Jurkat, Clone E6-1 (cell line): ENCODE results near the gene PLEKHO1.
"Not testable (repeated sequence)": the region's sequence is repeated elsewhere in the genome, so short reads cannot be mapped to it uniquely, and the experiment has no call there.

ENCODE experiments used
- DNase-seq: peaks from one replicate; pipeline ENCODE4 v3.0.0-alpha.2; 2011; ENCODE audit warnings: low read depth, low spot score
- H3K4me3 ChIP-seq: 2 replicates; pipeline ENCODE4 v1.5.1; 2011; ENCODE audit warnings: mild to moderate bottlenecking, low read length, control low read depth, moderate library complexity

The PLEKHO1 gene

GRCh38 chr1:150165622-150166612, 16.2 kb downstream of the PLEKHO1 start:
- DNase-seq: no peak
- no peak overlapping the region for H3K4me3 ChIP-seq

DNA sequence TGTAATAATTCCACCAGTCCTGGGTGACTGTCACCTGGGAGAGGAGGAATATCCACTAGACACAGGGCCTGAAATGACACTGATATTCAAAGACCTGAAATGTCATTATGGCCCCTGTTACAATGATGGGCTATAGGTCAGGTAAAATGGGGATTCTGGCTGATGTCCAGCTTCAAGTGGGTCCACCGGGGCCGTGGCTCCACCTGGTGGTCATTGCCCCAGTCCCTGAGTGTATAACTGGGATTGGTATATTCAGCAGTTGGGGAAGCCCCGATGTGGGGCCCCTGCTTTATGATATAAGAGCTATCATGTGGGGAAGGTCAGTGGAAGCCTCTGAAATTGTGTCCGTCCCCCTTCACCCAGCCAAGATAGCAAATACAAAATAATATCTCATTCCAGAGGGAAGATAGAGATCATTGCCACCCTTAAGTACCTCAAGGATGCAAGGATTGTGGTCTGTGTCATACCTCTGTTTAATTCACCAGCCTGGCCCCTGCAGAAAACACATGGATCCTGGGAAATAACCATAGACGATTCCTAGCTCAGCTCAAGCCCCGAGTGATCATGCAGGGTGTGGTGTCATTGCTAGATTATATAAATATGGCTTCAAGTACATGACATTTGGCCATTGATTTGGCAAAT, 19.4 kb downstream of the PLEKHO1 start:
- no peak for DNase-seq

GRCh38 chr1:150171801-150172200, 22.1 kb downstream of the PLEKHO1 start:
- no peak for DNase-seq
- H3K4me3 ChIP-seq: no peak overlapping the region

More for the DNA sequence above, 19.4 kb downstream of the PLEKHO1 start:
- no peak overlapping the region for H3K4me3 ChIP-seq

- no peak for DNase-seq
Observed at GRCh38 chr1:150173141-150173585, 23.4 kb downstream of the PLEKHO1 start.

DNA sequence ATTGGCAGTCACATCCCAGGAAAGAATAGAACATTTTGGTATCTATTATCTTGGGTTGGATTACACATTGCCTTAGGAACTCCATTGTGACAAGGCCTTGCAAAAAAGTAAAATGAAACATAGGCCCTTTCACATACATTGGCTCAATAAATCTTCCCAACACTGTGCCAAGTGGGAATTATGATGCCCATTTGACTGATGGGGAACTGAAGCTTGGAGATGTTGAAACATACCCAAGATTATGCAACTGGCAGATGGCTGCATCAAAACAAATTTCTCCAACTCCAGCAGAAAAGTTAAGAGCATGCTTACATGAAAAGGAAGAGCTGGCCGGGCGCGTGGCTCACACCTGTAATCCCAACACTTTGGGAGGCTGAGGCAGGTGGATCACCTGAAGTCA, 26.9 kb downstream of the PLEKHO1 start:
- no peak for DNase-seq
- no peak overlapping the region for H3K4me3 ChIP-seq

More at GRCh38 chr1:150173141-150173585, 23.4 kb downstream of the PLEKHO1 start:
- H3K4me3 ChIP-seq: no peak overlapping the region

DNA sequence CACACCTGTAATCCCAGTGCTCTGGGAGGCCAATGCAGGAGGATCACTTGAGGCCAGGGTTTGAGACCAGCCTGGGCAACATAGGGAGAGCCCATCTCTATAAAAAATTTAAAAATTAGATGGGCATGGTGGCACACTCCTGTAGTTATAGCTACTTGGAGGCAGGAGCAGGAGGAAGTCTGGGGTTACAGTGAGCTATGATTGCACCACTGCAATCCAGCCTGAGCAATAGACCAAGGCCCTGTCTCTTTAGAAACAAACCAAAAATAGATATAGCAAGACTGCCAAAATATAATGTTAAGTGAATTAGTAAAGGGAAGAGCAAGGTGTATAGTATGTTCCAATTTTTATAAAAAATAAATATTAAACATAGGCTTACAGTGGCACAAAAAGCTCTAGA, 28.8 kb downstream of the PLEKHO1 start:
- no peak for DNase-seq
- H3K4me3 ChIP-seq: no peak overlapping the region

GRCh38 chr1:150179867-150180266, 30.2 kb downstream of the PLEKHO1 start:
- H3K4me3 ChIP-seq: no peak overlapping the region
- DNase-seq: no peak

DNA sequence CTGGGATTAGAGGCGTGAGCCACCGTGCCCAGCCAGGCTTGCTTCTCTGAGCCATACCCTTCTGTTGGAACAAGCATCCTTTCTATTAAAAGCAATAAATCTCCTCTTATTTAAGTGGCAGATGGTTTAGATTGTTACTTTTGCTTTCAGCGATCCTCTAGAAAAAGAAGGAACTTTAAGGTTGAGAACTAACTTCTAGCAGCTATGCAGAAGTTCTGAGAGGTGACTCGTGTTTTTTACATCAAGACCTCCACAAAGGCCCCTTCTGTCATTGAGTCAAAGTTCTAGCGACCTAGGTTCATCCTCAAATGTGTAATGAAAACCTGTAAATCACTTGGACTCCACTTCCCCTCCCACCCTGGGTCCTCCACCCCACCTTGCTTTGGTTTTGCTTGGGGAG, 30.8 kb downstream of the PLEKHO1 start:
- no peak for DNase-seq
- no peak overlapping the region for H3K4me3 ChIP-seq

DNA sequence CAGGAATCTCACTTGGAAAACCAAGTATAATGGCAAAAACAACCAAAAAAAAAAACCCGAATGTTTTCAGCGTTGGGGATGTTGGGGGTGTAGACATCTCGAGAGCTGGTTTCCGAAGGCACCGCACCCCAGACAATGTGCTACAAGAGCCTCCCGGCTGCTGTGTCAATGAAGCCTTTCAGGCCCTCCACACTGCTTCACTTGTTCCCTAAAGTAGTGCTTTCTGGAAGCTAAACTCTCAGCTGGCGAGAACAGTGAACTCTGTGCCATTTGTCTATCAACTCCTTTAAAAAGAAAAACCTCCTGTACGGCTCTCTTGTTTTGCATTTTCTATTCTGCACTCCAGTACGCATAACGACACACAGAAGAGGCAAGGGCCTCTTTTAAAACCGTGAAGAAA, 32.5 kb downstream of the PLEKHO1 start:
- H3K4me3 ChIP-seq: no peak overlapping the region
- no peak for DNase-seq

DNA sequence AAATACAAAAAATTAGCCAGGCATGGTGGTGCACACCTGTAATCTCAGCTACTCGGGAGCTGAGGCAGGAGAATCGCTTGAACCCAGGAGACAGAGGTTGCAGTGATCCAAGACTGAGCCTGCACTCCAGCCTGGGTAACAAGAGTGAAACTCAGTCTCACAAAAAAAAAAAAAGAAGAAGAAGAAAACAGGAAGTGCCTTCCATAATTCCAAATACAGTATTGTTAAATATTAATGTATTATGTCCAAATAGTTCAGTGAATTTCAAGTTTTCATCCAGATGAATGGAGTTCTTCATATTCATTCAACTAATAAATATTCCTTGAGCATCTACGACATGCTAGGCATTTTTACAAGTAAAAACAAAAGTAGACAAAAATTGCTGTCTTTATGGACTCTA, 33.3 kb downstream of the PLEKHO1 start:
- H3K4me3 ChIP-seq: no peak overlapping the region
- no peak for DNase-seq

DNA sequence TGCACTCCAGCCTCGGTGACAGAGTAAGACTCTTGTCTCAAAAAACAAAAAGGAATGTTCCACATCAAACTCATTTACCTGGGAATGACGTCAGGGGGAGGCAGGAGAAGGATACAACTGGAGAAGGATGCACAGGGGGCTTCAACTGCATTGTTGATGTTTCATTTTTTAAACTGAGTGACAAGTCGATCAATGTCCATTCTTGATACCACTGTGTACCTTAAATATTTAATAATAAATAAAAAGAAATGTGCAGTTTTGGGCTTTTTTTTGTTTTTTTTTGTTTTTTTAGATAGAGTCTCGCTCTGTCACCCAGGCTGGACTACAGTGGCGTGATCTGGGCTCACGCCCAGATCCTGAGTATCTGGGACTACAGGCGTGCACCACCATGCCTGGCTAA, 35.8 kb downstream of the PLEKHO1 start:
- DNase-seq: no peak
- no peak overlapping the region for H3K4me3 ChIP-seq

GRCh38 chr1:150186438-150186788, 36.7 kb downstream of the PLEKHO1 start:
- H3K4me3 ChIP-seq, DNase-seq: not testable (repeated sequence)

DNA sequence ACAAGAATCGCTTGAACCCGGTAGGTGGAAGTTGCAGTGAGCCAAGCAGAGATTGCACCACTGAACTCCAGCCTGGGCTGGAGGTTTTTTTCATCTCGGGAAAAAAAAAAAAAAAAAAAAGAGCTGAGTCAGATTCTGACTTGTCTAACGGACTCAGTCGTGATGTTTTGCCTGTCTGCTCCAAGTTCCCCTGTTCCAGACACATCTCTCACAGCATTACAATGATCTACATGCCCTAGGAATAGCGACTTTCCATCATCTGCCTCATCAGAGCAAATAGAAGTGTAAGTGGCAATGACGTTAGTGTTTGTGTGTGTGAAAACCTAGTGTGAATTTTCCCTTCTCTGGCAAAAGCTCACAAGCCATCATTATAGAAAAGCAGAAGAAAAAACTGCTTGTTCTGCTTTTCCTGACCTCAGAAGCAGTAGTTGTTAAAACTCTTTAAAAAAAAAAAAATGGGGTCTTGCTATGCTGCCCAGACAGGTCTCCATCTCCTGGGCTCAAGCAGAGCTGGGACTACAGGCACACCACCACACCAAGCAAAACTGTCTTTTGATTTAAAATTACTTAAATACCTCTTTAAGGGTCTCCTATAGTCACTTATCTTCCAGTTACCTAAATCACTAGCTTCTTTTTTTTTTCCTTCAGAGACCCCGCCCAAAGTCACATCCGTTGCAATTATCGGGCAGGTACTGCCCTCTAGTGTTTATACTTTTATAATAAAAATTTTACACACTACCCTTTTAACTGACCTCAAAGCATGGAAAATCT, 37.3 kb downstream of the PLEKHO1 start:
- DNase-seq: peak; percentile 54
- H3K4me3 ChIP-seq: no peak overlapping the region

- no peak for DNase-seq
- H3K4me3 ChIP-seq: no peak overlapping the region
Observed at GRCh38 chr1:150187560-150187931, 37.8 kb downstream of the PLEKHO1 start.

- H3K4me3 ChIP-seq: no peak overlapping the region
- no peak for DNase-seq
Observed at GRCh38 chr1:150192012-150192411, 42.3 kb downstream of the PLEKHO1 start.

- no peak for DNase-seq
- no peak overlapping the region for H3K4me3 ChIP-seq
Observed at GRCh38 chr1:150194381-150195031, 44.8 kb downstream of the PLEKHO1 start.

DNA sequence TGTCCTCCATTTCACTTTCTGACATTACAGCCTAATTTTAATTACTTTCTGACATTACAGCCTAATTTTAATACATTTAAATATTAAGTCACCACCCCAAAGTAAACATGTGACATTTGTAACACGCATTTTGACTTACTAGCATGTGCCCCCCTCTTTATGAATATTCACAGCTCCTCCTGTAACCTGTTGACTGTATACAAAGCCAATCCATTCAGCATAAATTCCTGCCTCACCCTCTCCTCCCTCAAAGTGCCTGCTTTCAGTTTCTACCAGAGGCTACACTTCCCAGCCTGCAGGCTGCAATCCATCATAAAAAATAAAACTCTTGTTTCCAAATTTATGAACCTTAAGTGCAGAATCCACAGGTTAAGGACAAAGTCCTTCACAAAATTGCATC, 46.7 kb downstream of the PLEKHO1 start:
- DNase-seq: no peak

DNA sequence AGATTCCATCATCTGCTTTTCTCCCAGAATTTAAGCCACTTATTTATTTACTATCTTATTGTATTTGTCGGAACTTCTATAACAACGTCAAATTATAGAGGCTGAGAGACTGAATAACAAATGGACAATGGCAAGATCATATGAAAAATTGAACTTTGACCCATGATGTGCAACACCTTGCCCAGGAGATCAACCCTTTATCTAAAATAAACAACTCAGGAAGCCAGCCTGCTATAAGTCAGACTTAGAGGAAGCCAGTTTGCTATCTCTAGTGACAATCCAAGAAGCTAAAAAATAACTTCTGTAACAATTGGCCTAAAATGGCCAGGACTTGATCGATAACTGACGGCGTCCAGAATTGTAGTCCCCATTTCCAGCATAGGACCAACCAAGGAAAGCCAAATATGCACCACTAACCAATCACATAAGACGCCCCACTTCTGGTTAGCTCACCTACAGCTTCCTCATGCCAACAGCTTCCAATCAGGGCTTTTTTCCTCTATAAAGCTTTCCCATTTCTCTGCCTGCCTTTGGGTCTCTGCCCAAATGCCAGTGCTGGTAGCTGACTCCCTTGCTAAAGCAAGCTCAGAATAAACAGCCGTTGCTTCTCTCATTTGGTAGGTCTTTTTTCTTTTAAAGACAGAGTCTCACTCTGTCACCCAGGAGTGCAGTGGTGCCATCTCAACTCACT, 57.7 kb downstream of the PLEKHO1 start:
- H3K4me3 ChIP-seq: no peak overlapping the region

More for the DNA sequence above, 46.7 kb downstream of the PLEKHO1 start:
- H3K4me3 ChIP-seq: no peak overlapping the region

GRCh38 chr1:150208460-150208859, 58.7 kb downstream of the PLEKHO1 start:
- not testable (repeated sequence) for DNase-seq

More for the DNA sequence above, 57.7 kb downstream of the PLEKHO1 start:
- no peak for DNase-seq

More at GRCh38 chr1:150208460-150208859, 58.7 kb downstream of the PLEKHO1 start:
- not testable (repeated sequence) for H3K4me3 ChIP-seq
